Calu3 (cell line): ENCODE results near the gene KIAA0825. TPM values are rescaled to one million over a fixed set of nuclear protein-coding genes. Genes with fewer than 3 reads are reported as not detected.
"Not testable (repeated sequence)": the region's sequence is repeated elsewhere in the genome, so short reads cannot be mapped to it uniquely, and the experiment has no call there.

Experiments
- BruUV-seq: library from RNA; stranded (reverse); fragments of 400-500 nt; replicated peaks from 2 replicates; lab custom pipeline; 2021; lab: Mats Ljungman, UMichigan
- CTCF ChIA-PET: fragments of 300-600 bp; sonication (Branson Sonifier 250); formaldehyde crosslinking; loops from one replicate; lab custom pipeline; 2022; ENCODE audit warnings: antibody characterized with exemption; lab: Charles Lee
- DNase-seq: peaks from one replicate; pipeline ENCODE4 v3.0.0; 2022
- H3K27ac Mint-ChIP-seq: one replicate; pipeline ENCODE4 v1.8.0; 2022; ENCODE audit warnings: mixed read lengths; ENCODE audit not compliant: unreplicated experiment
- H3K27me3 Mint-ChIP-seq: one replicate; pipeline ENCODE4 v1.8.0; 2022; ENCODE audit warnings: mixed read lengths; ENCODE audit not compliant: unreplicated experiment
- H3K36me3 Mint-ChIP-seq: one replicate; pipeline ENCODE4 v1.8.0; 2022; ENCODE audit warnings: mild to moderate bottlenecking, moderate library complexity, mixed read lengths; ENCODE audit not compliant: insufficient read depth, unreplicated experiment
- H3K4me1 Mint-ChIP-seq: one replicate; pipeline ENCODE4 v1.8.0; 2022; ENCODE audit warnings: mild to moderate bottlenecking, low read depth, mixed read lengths; ENCODE audit not compliant: unreplicated experiment
- H3K4me3 Mint-ChIP-seq: one replicate; pipeline ENCODE4 v1.8.0; 2022; ENCODE audit warnings: mild to moderate bottlenecking, low read depth, moderate library complexity, mixed read lengths; ENCODE audit not compliant: unreplicated experiment
- H3K9me3 Mint-ChIP-seq: one replicate; pipeline ENCODE4 v1.8.0; 2022; ENCODE audit warnings: low read depth, mixed read lengths; ENCODE audit not compliant: unreplicated experiment
- intact Hi-C: fragments of 100-400 bp; cut with micrococcal nuclease; formaldehyde crosslinking; loops from one replicate; pipeline ENCODE4 v1.10.0; 2022; ENCODE audit not compliant: unreplicated experiment
- total RNA-seq: library from RNA; stranded (reverse); gene quantifications from 2 replicates; pipeline ENCODE4 v1.2.3, GENCODE V29; 2022
- TF ChIP-seq, protein P1 (sequence below): fragments of 200-600 bp; IDR thresholded peaks from one replicate; pipeline ENCODE4 v1.8.0; 2022; ENCODE audit warnings: antibody characterized with exemption; ENCODE audit not compliant: unreplicated experiment

KIAA0825 gene
- total RNA-seq, 1 experiment from 2014 or later = 1.9 TPM

DNA sequence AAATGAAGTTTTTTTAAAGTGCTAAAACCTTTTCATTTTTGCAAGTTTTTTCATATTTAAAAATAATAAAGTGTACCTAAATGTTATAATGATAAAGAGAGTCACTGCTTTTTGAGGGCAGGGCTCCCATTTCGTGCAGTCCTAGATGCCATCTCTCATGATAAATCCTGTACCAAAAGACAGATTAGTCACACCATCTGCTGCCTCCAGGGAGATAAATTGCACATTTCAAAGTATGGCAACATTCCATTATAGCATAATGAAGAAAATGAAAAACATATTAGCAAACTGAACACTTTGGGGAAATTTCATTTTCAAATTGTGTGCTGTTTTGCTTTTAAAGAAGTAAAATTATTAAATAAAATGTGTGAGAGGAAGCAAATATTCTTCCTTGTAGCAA is 257.2 kb downstream of the KIAA0825 start:
- no peaks in the 10 kb centered on the region for H3K27me3 Mint-ChIP-seq
- intact Hi-C loops = no loop called here
- TF ChIP-seq, protein P1, sequence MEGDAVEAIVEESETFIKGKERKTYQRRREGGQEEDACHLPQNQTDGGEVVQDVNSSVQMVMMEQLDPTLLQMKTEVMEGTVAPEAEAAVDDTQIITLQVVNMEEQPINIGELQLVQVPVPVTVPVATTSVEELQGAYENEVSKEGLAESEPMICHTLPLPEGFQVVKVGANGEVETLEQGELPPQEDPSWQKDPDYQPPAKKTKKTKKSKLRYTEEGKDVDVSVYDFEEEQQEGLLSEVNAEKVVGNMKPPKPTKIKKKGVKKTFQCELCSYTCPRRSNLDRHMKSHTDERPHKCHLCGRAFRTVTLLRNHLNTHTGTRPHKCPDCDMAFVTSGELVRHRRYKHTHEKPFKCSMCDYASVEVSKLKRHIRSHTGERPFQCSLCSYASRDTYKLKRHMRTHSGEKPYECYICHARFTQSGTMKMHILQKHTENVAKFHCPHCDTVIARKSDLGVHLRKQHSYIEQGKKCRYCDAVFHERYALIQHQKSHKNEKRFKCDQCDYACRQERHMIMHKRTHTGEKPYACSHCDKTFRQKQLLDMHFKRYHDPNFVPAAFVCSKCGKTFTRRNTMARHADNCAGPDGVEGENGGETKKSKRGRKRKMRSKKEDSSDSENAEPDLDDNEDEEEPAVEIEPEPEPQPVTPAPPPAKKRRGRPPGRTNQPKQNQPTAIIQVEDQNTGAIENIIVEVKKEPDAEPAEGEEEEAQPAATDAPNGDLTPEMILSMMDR = no peak
- H3K36me3 Mint-ChIP-seq = no peaks in the 10 kb centered on the region
- H3K4me1 Mint-ChIP-seq = peaks cover 10% of the 10 kb centered on the region
- DNase-seq = no peak
- no TSS peak for BruUV-seq
- H3K4me3 Mint-ChIP-seq = no peak overlapping the region
- CTCF ChIA-PET = no interaction called here
- peaks cover 2% of the 10 kb centered on the region for H3K9me3 Mint-ChIP-seq
- H3K27ac Mint-ChIP-seq = no peak overlapping the region

DNA sequence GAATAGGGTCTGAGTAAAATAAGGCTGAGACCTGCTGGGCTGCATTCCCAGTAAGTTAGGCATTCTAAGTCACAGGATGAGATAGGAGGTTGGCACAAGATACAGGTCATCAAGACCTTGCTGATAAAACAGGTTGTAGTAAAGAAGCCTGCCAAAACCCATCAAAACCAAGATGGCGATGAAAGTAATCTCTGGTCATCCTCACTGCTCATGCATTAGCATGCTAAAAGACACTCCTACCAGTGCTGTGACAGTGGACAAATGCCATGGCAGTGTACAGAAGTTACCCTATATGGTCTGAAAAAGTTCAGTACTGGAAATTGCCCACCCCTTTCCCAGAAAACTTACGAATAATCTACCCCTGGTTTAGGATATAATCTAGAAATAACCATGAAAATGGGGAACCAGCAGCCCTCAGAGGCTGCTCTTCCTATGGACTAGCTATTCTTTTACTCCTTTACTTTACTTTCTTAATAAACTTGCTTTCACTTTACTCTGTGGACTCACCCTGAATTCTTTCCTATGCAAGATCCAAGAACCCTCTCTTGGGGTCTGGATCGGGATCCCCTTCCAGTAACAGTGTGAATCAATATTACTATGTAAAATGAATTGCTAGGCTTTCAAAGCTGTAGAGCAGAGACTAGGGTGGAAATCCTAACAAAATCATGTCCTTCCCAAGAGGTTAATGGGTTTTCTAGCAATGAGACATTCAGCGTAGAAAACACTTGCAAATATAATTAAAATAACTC is 257.8 kb downstream of the KIAA0825 start:
- Mint-ChIP-seq H3K36me3 (no peaks in the 10 kb centered on the region), H3K4me3 (no peak overlapping the region), H3K27me3 (no peaks in the 10 kb centered on the region), H3K27ac (no peak overlapping the region), H3K4me1 (peaks cover 10% of the 10 kb centered on the region), H3K9me3 (no peaks in the 10 kb centered on the region)
- TF ChIP-seq, protein P1 = no peak
- CTCF ChIA-PET = no interaction called here
- no TSS peak for BruUV-seq
- intact Hi-C loops = no loop called here
- no peak for DNase-seq

DNA sequence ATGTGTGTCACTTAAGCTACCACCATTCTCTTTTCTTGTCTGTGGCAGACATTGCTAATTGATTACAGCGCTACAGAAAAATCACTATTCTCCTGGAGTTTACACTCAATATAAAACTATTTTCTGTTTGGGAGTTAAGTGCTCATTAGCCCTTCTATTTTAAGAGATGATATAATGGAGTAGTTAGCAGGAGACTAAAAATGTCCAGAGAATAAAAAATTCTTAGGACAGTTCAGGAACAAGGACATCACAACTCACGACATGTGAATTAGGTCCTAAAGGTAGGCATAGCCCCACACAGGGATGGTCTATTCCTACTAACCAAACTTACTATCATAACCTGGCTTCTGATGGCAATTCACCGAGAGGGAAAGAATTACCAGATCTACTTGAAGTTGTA is 258.5 kb downstream of the KIAA0825 start:
- TF ChIP-seq, protein P1 = no peak
- intact Hi-C loops = no loop called here
- no peaks in the 10 kb centered on the region for H3K27me3 Mint-ChIP-seq
- H3K27ac Mint-ChIP-seq = no peak overlapping the region
- H3K4me3 Mint-ChIP-seq = no peak overlapping the region
- no peaks in the 10 kb centered on the region for H3K36me3 Mint-ChIP-seq
- CTCF ChIA-PET = no interaction called here
- DNase-seq = no peak
- no peaks in the 10 kb centered on the region for H3K9me3 Mint-ChIP-seq
- H3K4me1 Mint-ChIP-seq = peaks cover 10% of the 10 kb centered on the region
- BruUV-seq = no TSS peak

DNA sequence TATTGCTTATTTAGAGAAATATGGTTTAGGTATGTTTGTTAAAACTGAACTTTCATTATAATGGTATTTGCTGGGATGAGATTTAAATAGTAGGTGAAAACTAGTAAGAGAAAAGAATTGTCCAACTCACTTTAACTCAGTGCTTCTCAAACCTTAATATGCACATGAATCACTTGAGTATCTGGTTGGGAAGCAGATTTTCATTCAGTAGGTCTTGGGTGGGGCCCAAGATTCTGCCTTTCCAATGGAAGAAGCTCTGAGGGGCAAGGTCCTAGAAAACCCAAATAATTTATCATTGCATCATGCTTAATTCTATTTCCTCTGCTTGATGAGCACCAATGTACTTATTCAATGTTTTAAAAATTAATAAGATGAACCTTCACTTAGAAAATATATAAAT is 262.6 kb downstream of the KIAA0825 start:
- Mint-ChIP-seq H3K4me3 (no peak overlapping the region), H3K4me1 (no peaks in the 10 kb centered on the region), H3K27me3 (no peaks in the 10 kb centered on the region), H3K27ac (no peak overlapping the region), H3K9me3 (no peaks in the 10 kb centered on the region), H3K36me3 (no peaks in the 10 kb centered on the region)
- DNase-seq = no peak
- TF ChIP-seq, protein P1 = no peak
- BruUV-seq = no TSS peak
- CTCF ChIA-PET = no interaction called here
- intact Hi-C loops = no loop called here

DNA sequence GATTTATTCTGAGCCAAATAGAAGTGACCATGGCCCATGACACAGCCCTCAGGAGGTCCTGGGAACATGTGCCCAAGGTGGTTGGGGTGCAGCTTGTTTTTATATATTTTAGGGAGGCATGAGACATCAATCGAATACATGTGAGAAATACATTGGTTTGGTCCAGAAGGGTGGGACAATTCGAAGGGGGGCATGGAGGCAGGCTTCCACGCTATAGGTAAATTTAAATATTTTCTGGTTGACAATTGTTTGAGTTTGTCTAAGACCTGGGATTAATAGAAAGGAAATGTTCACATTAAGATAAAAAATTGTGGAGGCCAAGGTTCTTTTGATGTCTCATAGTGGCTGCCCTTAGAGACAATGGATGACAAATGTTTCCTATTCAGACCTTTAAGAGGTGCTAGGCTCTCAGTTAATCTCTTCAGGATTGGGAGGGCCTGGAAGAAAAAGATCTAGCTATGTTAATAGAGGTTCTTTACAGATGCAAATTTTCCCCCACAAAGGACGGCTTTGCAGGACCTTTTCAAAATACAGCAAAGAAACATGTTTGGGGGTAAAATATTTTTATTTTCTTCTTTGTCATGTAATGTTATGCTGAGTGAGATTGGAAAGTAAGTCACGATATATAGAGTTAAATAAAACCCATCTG is 263.4 kb downstream of the KIAA0825 start:
- H3K27me3 Mint-ChIP-seq, H3K4me1 Mint-ChIP-seq, BruUV-seq, CTCF ChIA-PET, DNase-seq, intact Hi-C loops, H3K36me3 Mint-ChIP-seq, H3K9me3 Mint-ChIP-seq, H3K27ac Mint-ChIP-seq, H3K4me3 Mint-ChIP-seq: not testable (repeated sequence)
